GM10266 (cell line): ENCODE measurements around the gene TCEAL2.
"Not testable (repeated sequence)": the region's sequence is repeated elsewhere in the genome, so short reads cannot be mapped to it uniquely, and the experiment has no call there.

Experiments used
- DNase-seq: peaks from one replicate; pipeline ENCODE4 v3.0.0; 2012; ENCODE audit errors: extremely low spot score
- TF ChIP-seq, protein P1 (sequence below): IDR thresholded peaks from 2 replicates; pipeline ENCODE4 v1.5.1; 2012; ENCODE audit warnings: mild to moderate bottlenecking, low read depth; ENCODE audit not compliant: control insufficient read depth, insufficient read depth; ENCODE audit errors: missing control alignments

The TCEAL2 gene

DNA sequence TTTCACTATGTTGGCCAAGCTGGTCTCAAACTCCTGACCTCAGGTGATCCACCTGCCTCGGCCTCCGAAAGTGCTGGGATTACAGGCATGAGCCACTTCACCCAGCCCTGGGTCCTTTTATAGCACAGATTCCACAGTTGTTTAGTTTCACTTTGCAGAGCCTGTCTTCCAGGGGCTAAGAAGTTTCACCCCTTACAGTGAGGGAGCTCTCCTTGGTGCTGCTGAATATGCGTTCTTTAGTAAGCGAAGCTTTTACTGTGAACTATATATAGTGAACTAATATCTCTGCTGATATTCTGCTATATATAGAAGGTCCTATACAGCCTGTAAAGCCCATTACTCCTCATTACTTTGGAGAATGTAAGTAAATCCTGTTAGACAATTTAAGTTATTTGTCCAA lies 12.6 kb downstream of the TCEAL2 start:
- TF ChIP-seq, protein P1, sequence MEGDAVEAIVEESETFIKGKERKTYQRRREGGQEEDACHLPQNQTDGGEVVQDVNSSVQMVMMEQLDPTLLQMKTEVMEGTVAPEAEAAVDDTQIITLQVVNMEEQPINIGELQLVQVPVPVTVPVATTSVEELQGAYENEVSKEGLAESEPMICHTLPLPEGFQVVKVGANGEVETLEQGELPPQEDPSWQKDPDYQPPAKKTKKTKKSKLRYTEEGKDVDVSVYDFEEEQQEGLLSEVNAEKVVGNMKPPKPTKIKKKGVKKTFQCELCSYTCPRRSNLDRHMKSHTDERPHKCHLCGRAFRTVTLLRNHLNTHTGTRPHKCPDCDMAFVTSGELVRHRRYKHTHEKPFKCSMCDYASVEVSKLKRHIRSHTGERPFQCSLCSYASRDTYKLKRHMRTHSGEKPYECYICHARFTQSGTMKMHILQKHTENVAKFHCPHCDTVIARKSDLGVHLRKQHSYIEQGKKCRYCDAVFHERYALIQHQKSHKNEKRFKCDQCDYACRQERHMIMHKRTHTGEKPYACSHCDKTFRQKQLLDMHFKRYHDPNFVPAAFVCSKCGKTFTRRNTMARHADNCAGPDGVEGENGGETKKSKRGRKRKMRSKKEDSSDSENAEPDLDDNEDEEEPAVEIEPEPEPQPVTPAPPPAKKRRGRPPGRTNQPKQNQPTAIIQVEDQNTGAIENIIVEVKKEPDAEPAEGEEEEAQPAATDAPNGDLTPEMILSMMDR, result no peak
- no peak for DNase-seq

- DNase-seq, result not testable (repeated sequence)
Measured at GRCh38 chrX:102140876-102141275, 15.4 kb downstream of the TCEAL2 start.

DNA sequence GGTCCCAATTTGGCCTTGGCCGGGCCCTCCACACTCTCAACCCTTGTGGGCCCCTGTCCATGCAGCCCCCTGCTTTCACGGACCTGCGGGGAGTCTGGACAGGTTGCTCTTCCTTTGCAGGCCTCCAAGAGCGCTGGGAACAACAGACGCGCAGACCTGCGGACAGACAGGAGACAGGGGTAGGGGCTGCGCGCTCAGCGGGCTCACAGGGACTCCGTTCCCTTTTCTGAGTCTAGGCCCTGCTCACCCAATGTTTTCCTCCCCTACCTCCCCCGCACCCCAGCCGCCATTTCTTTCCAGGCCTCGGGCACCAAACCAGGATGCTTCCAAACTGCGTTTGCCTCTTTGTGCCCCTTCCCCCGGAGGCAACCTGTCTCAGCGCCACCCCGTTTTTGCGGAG lies 16.2 kb downstream of the TCEAL2 start:
- not testable (repeated sequence) for DNase-seq

- not testable (repeated sequence) for DNase-seq
Measured at GRCh38 chrX:102142274-102142673, 16.8 kb downstream of the TCEAL2 start, which contains the start of gene TCEAL6. TCEAL6 (minus strand) TSS chrX:102142481.

GRCh38 chrX:102154218-102154860 lies 28.9 kb downstream of the TCEAL2 start:
- no peak for DNase-seq
- TF ChIP-seq, protein P1, result no peak

- no peak for DNase-seq
- TF ChIP-seq, protein P1, result no peak
Measured at GRCh38 chrX:102154900-102155805, 29.7 kb downstream of the TCEAL2 start.

GRCh38 chrX:102155806-102156179 lies 30.3 kb downstream of the TCEAL2 start, which contains the start of gene BEX5:
BEX5 (minus strand) TSS chrX:102155977; CDS start chrX:102154265, 1,712 bp downstream.
- DNase-seq, result peak; percentile 15
- TF ChIP-seq, protein P1, result no peak
